ENCODE results near the gene SH3PXD2A. TPM values are rescaled to one million over a fixed set of nuclear protein-coding genes. Genes with fewer than 3 reads are reported as not detected.

SH3PXD2A gene
- total RNA-seq, 4 donors from 2014 or later, result 9.4 to 20.6 (median 11.2) TPM

DNA sequence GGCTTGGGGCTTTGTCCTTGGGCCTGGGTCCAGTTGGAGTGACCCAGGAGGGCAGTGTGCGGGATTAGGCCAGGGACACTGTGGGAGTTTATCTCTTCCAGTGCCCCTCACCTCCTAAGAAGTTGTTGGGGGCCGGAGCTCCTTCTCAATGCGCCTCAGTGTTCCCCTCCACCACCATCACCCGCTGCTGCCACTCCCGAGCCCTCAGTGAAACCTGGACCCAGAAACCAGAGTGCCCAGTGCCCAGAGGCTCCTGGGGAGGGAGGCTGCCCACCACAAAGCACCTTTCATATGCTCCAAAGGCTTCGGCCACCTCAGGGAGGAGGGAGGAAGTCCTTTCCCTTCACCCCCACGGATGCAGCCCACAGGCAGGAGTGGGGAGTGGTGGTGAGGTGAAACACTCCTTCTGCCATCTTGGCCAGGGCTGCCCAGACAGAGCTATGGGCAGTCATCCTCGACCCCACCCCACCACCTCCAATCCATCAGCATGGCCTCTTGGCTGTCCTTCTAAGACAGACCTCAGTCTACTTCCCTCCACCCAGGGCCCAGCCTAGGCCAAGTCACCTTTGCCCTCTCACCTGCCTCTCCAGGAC is 99.0 kb downstream of the SH3PXD2A start:
- 77 to 89% methylated on average over 5 to 6 of the region's 8 CpGs for WGBS, 2 donors
- H3K4me3 ChIP-seq (replicated peaks in 1 of 3), result no peak overlapping the region
- TF ChIP-seq, protein P1, sequence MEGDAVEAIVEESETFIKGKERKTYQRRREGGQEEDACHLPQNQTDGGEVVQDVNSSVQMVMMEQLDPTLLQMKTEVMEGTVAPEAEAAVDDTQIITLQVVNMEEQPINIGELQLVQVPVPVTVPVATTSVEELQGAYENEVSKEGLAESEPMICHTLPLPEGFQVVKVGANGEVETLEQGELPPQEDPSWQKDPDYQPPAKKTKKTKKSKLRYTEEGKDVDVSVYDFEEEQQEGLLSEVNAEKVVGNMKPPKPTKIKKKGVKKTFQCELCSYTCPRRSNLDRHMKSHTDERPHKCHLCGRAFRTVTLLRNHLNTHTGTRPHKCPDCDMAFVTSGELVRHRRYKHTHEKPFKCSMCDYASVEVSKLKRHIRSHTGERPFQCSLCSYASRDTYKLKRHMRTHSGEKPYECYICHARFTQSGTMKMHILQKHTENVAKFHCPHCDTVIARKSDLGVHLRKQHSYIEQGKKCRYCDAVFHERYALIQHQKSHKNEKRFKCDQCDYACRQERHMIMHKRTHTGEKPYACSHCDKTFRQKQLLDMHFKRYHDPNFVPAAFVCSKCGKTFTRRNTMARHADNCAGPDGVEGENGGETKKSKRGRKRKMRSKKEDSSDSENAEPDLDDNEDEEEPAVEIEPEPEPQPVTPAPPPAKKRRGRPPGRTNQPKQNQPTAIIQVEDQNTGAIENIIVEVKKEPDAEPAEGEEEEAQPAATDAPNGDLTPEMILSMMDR (IDR thresholded peaks at IDR 0.05), result no peak
- no peak for TF ChIP-seq POLR2A (IDR thresholded peaks at IDR 0.05)
- no peak for DNase-seq
- no peaks in the 10 kb centered on the region for H3K9me3 ChIP-seq
- H3K4me1 ChIP-seq, result peaks cover 0 to 30% of the 10 kb centered on the region in 2 donors
- intact Hi-C loops (cut with DNase I), result no loop called here
- H3K27ac ChIP-seq, result no peak overlapping the region
- no peaks in the 10 kb centered on the region for H3K36me3 ChIP-seq
- no peaks in the 10 kb centered on the region for H3K27me3 ChIP-seq

- H3K36me3 ChIP-seq, result no peaks in the 10 kb centered on the region
- 76 to 83% methylated on average over 3 of the region's 3 CpGs for WGBS, 2 donors
- intact Hi-C loops (cut with DNase I), result no loop called here
- H3K9me3 ChIP-seq, result no peaks in the 10 kb centered on the region
- H3K27ac ChIP-seq, result no peak overlapping the region
- H3K4me1 ChIP-seq, result peaks cover 0 to 8% of the 10 kb centered on the region in 2 donors
- H3K4me3 ChIP-seq (replicated peaks in 1 of 3), result no peak overlapping the region
- no peak for TF ChIP-seq POLR2A (IDR thresholded peaks at IDR 0.05)
- TF ChIP-seq, protein P1 (IDR thresholded peaks at IDR 0.05), result peak in 3 of 6 experiments; percentile 12 to 41 (median 31)
- no peak for DNase-seq
- no peaks in the 10 kb centered on the region for H3K27me3 ChIP-seq
Measured at GRCh38 chr10:103752680-103753248, 102.6 kb downstream of the SH3PXD2A start.

DNA sequence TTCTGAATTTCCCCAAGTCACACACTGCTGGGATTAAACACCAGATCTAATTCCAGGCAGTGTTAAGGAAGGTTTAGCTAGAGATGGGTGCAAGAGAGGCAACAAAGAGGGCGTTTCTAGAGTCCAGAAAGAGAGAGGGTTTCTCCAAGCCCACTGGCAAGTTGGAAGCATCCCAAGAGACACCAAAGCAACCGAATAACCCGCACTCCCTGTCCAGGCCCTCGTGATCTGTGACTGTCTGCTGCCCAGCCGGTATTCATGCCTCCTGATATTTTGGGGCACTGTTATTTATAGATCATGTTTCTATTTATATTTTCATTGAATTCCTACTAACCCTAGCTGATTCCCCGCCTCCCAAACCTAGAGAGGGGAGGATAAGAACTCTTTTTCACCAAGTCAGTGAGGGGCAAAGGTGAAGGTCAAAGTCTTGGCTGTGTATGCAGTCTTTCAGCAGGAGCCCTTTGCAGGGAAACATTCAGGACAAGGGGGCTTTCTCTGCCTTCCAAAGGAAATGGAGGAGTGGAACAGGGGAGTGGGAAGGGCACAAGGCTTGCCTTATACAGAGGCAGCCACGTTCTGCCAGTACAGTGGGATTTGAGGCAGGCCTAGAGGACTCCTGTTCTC is 103.6 kb downstream of the SH3PXD2A start:
- no peaks in the 10 kb centered on the region for H3K4me1 ChIP-seq
- H3K27ac ChIP-seq, result no peak overlapping the region
- H3K27me3 ChIP-seq, result no peaks in the 10 kb centered on the region
- no peak overlapping the region for H3K4me3 ChIP-seq (replicated peaks in 1 of 3)
- intact Hi-C loops (cut with DNase I), result no loop called here
- TF ChIP-seq, protein P1 (IDR thresholded peaks at IDR 0.05), result no peak
- no peak for TF ChIP-seq POLR2A (IDR thresholded peaks at IDR 0.05)
- no peaks in the 10 kb centered on the region for H3K36me3 ChIP-seq
- no peak for DNase-seq
- 84 to 91% methylated on average over 7 of the region's 7 CpGs for WGBS, 2 donors
- no peaks in the 10 kb centered on the region for H3K9me3 ChIP-seq

- Histone ChIP-seq H3K4me3 (replicated peaks in 1 of 3) (no peak overlapping the region), H3K4me1 (no peaks in the 10 kb centered on the region), H3K9me3 (no peaks in the 10 kb centered on the region), H3K27ac (no peak overlapping the region), H3K27me3 (no peaks in the 10 kb centered on the region), H3K36me3 (no peaks in the 10 kb centered on the region)
- no peak for DNase-seq
- TF ChIP-seq POLR2A (IDR thresholded peaks at IDR 0.05), result no peak
- TF ChIP-seq, protein P1 (IDR thresholded peaks at IDR 0.05), result no peak
- intact Hi-C loops (cut with DNase I), result no loop called here
- WGBS, 2 donors, result 84 to 93% methylated on average over 5 of the region's 5 CpGs
Measured at GRCh38 chr10:103750836-103751235, 104.5 kb downstream of the SH3PXD2A start.

GRCh38 chr10:103749779-103750178 is 105.6 kb downstream of the SH3PXD2A start:
- H3K4me1 ChIP-seq, result no peaks in the 10 kb centered on the region
- no peak for DNase-seq
- TF ChIP-seq, protein P1 (IDR thresholded peaks at IDR 0.05), result no peak
- TF ChIP-seq POLR2A (IDR thresholded peaks at IDR 0.05), result no peak
- intact Hi-C loops (cut with DNase I), result no loop called here
- H3K27me3 ChIP-seq, result no peaks in the 10 kb centered on the region
- H3K27ac ChIP-seq, result no peak overlapping the region
- no peaks in the 10 kb centered on the region for H3K36me3 ChIP-seq
- 92 to 94% methylated on average over 7 of the region's 7 CpGs for WGBS, 2 donors
- no peaks in the 10 kb centered on the region for H3K9me3 ChIP-seq
- H3K4me3 ChIP-seq (replicated peaks in 1 of 3), result no peak overlapping the region
